GM08714 (cell line): ENCODE results near the gene CFP.
"Not testable (repeated sequence)": the region's sequence is repeated elsewhere in the genome, so short reads cannot be mapped to it uniquely, and the experiment has no call there.

Source experiments
- H3K4me3 ChIP-seq: fragments of 200-500 bp; sonication (Bioruptor generic); 2 replicates; pipeline ENCODE4 v1.5.1; 2014; ENCODE audit warnings: mild to moderate bottlenecking, low read length, inconsistent platforms
- ZNF274 ChIP-seq: IDR thresholded peaks from 2 replicates; pipeline ENCODE4 v1.6.1; 2012; ENCODE audit warnings: mild to moderate bottlenecking, low read depth, low read length

Gene CFP

DNA sequence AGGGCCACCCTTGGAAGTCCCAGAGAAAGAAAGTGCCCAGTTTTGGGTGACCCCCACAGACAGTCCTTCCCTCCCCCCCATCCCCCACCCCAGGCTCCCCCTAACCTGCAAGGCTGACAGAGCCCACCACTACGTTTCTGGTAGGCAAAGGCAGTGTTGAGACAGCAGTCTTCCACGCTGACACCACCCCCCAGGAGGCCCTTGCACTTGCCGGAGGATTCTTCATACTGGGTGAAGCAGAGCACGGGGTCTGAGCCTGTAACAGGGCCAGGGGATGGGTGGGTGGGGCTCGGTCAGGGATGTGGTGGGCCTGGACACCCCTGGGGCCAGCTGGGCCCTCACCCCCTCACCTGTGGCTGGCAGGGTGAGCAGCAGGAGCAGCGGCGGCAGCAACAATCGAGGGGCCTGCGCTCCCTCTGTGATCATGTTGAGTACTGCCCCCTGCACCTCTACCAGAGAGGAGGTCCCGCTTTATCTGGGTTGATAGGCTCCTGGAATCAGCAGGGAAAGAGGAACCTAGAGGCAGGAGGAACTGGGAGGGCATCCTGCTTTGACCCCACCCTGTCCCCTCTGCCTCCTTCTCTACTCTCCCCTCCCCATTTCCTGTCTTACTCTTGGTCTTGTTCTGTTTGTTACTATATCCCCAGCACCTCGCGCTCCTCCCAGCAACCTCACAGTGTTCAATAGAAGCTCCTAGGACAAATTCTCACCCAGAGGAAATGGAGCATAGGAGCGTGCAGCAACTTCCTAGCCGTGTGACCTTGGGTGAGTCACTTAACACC, at the start of gene CFP:
Gene CFP (minus strand): TSS at position 512 of the 782 bp plus-strand sequence. CDS start 86 bp downstream, at position 426.
- TF ChIP-seq ZNF274, result no peak
- no peak within 1 kb of the TSS; the same call in 1 of the 2 replicates for H3K4me3 ChIP-seq

DNA sequence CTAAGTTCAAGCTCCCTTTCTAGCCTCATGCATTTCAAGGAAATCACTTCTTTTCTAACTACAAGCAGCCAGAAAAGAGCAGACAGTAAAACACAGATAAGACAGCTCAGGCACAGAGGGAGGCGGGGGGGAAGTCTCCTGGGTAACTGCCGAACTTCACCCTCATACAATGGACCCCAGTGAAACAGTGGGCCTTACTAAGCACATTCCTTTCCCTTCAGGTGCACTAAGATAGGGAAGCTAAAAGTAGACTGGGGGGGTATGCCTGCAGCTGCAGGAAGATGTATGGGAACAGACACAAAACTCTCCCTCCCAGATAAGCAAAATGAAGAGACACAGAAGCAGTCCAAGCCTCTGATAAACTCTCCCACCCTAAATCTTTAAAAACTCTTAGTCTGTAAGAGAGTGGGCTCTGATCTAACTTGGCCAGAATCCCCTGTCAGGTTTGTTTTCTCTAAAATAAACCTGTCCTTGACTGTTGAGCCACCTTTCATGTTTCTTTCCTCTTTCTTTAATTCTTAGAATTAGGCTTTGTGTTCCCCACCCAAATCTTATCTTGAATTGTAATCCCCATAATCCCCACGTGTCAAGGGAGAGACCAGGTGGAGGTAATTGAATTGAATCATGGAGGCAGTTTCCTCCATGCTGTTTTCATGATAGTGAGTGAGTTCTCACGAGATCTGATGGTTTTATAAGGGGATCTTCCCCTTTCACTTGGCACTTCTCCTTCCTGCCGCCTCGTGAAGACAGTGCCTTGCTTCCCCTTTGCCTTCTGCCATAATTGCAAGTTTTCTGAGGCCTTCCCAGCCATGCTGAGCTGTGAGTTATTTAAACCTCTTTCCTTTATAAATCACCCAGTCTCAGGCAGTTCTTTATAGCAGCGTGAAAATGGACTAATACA, 46.5 kb upstream of the CFP start:
- not testable (repeated sequence) for H3K4me3 ChIP-seq

DNA sequence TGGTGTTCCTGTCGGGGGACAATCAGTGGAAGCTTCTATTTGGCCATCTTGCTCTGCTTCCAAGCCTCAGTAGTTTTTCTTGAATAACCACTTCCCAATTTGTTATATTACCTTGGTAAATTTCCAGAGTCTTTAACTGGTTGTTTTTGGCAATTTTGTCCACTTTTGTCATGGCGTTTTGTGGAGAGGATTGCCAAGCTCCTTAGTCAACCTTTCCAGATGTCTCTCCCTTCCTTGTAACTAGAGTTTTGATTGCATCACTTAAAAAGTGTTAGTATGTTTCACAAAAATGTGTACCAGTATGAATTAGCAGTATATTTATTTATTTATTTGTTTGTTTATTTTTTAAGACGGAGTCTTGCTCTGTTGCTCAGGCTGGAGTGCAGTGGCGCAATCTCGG, 45.0 kb upstream of the CFP start:
- no peak for TF ChIP-seq ZNF274
- no peak overlapping the region for H3K4me3 ChIP-seq

DNA sequence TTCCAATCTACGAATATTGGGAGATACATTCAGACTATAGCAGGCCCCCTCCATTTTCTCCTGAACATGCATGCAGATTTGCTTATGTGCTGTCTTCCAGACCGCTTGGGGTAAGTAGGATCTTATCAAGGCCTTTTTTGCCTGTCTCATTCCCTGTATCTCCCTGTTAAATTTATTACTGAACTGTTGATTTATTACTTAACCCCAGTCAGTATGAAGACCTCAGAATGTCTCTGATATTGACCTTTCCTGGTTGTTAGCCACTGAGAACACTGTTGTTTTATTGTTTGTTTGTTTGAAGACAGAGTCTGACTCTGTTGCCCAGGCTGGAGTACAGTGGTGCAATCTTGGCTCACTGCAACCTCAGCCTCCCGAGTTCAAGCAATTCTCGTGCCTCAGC, 36.1 kb upstream of the CFP start:
- H3K4me3 ChIP-seq, result not testable (repeated sequence)

DNA sequence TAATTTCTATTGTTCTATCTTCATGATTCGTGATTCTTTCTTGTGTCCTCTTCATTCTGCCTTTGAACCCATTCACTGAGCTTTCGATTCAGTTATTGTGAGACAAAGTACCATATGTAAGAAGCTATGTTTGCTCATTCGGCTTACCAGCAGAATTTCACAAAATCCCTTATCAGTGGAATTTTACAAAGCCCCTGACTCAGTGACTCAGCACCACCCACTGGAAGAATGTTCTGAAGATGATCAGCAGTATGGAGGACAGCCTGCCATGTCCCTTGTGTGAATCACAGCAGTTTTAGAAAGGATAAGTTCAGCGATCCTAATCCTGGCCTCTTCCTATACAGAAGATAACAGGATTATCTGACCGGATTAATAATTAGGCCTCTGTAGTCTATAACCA, 35.0 kb upstream of the CFP start:
- H3K4me3 ChIP-seq, result no peak overlapping the region
- no peak for TF ChIP-seq ZNF274

DNA sequence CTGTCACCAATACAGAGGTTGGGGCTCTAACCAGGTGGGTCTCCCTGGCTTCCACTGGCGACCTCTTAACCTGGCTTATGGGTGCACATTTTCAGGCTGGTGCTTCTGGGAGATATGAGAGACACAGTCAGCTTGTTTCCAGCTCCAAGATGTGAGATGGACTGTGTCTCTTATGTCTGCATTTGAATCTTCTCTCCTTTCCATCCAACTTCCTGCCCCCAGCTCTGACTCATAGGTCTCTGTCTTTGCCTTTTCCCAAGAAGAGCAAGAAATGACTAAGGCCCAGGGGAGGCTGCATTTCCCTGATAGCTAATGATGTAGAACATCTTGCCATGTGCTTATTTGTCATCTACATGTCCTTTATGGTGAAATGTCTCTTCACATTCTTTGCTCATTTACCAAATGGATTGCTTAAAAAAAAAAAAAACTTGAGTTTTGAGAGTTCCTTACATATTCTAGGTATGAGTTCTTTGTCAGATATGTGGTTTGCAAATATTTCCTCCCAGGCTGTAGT, 32.5 kb upstream of the CFP start:
- H3K4me3 ChIP-seq, result no peak overlapping the region
- TF ChIP-seq ZNF274, result no peak

DNA sequence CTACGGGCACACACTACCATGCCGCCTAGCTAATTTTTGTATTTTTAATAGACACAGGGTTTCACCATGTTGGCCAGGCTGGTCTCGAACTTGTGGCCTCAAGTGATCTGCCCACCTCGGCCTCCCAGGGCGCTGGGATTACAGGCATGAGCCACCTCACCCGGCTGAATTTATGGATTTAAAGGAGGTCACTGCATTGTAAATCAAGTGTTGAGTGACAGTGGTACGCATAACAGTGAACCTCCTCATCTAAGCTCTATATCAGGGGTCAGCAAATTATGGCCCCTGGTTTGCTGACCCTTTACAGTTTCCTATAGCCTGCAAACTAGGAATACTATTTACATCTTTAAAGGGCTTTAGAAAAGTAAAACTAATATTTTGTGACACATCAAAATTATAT, 31.8 kb upstream of the CFP start:
- TF ChIP-seq ZNF274, result no peak
- H3K4me3 ChIP-seq, result no peak overlapping the region

DNA sequence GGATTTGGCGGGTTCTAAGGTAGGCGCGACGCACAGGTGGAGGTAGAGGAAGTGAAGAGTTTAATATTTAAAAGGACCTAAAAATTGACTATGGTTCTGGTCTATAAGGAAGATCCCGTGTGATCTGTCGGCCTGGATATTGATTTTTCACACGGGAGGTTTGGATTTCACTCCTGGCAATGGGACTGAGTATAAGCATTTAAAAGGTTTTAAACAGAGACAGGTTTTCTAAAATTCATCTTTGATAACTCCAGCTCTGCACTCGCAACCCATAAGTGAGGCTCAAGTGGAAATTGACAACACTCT, 29.6 kb upstream of the CFP start:
- H3K4me3 ChIP-seq, result peak overlapping the region; percentile 47; the same call in 1 of the 2 replicates

DNA sequence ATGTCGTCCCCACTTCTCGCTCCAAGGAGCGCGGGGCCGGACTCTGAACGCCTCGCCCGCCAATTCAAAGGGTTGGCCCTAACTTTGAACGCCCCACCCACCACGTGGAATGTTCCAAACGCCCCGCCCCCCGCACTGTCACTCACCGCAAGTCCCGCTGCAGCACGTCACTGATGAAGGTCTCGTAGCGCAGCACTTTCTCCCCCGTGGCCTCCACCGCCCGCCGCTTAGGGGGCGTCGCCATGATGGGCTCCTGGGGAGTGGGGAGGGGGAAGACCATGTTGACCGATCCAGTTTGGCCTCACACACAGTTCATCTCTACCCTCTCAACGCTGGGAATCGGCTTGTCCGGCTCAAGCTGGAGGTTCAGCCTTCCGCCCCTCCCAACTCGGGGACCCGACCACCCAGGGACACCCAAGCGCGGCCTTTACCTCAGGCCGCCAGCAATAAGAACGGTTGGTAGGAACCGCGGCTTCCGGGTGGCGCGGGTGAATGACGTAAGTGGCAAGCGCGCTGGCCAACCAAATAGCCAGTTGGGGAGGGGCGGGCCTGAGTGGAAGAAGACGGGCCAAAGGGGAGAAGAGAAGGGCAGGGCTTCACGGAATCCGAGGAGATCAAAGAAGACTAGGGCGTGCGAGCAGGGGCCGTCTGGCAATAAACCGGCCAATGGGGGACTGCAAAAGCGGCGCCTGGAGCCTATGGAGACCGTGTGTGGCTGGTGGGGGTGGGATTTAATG, 29.1 kb upstream of the CFP start, which contains the start of gene UXT:
Gene UXT (minus strand): TSS at position 497 of the 737 bp plus-strand sequence. CDS start 253 bp downstream, at position 244.
- TF ChIP-seq ZNF274, result no peak
- H3K4me3 ChIP-seq, result peak within 1 kb of the TSS; percentile 66

More for the DNA sequence above, 29.6 kb upstream of the CFP start:
- TF ChIP-seq ZNF274, result no peak

DNA sequence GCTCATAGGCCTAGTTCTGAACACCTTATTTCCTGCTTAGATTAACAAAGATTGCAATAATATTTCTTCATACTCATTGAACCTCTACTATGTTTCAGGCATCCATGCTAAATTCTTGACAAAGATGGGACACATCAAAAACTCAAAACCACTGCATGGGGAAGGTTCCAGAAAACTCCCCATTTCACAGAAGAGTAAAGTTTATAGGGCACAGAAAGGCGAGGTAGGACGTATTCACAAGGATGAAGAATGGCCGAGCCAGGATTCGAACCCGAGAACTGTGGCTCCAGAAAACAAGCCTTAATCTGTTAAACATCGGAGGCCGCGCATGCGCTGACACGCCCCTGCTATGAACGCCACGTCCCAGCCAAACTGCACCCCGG, 28.6 kb upstream of the CFP start:
- H3K4me3 ChIP-seq, result peak overlapping the region; percentile 52
- no peak for TF ChIP-seq ZNF274

DNA sequence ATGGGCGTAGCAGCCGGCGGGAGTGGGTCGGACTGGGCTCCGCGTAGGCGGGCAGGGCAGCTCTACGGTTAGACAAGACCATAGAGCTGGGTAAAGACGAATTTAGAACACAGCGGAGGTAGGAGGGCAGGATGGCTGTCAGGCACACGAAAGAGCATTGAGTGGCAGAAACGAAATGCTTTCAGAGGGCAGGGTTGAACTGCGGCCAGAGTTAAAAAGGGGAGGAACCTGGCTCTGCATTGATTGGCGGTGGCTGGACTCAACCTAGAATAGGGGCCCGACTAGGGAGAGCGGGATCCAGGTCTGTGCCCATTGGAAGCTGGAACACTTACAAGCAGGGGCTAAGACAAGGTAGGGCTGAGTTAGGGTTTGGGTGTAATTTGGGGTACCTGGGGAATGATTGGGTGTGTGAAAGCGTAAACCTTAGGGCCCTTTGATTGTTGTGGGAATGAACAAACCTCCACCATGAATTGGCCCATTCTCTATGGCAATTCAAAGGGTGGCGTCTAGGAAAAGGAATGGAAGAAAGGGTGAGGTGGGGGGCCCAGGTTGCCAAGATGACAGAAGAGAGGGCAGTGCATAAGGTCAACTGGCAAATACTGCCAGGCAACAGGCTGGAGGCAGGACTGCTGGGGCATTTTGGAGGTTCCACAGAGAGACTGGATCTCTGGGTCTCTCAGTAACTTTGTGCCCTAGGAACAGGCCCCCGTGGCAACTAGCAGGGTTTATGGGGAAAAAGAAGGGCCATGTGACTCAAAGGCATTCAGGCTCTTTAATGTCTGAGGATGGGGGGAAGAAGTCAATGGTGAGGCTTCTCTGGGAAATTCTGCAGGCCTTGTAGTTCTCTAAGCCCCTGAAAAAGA, 21.5 kb upstream of the CFP start:
- TF ChIP-seq ZNF274, result no peak
- H3K4me3 ChIP-seq, result peak overlapping the region; percentile 13; the same call in 1 of the 2 replicates

DNA sequence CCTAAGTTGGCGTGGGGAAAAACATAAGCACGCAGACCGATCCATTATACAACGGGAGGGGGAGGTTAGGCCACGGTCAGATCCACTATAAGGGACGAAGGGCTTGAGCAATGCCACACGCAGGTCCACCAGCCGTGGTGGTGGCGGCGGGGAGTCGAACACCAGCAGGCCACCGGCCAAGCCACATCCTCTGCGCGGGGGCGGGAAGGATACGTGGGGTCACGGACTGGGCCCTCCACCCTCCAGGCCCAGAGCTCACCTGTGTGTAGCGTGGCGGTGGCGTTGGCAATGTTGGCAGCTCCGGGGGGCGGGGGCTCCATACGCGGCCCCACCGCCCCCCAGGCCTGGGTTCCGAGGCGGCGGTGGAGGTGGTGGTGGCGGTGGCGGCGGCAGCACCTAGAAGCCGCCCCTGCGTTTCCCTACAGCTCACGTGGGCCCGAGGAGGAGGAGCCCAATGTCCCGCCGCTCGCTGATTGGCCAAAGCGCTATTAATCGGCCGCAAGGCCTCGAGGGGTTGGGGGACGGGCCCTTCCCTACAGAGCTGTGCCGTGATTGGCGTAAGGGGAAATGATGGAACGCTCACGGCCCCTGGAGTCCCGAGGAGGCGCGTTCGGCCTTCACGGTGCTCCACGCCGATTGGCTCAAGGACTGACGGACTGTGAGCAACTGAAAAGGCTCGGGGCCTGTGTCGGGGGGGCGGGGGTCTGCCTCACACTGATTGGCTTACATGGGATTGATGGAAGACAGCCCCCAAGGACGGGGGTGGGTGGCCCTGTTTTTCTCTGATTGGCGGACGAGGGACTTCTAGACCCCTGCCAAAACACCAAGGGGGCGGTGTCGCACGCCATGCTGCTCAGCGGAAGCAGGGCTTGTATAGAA, 20.7 kb upstream of the CFP start, which contains the start of gene ELK1:
Gene ELK1 (minus strand): TSS at position 400 of the 879 bp plus-strand sequence. CDS start 9,122 bp downstream, outside the sequence.
- no peak for TF ChIP-seq ZNF274
- peak within 1 kb of the TSS; percentile 80 for H3K4me3 ChIP-seq
